IMR-90 (cell line): ENCODE results near the gene DET1. TPM values are rescaled to one million over a fixed set of nuclear protein-coding genes. Genes with fewer than 3 reads are reported as not detected.
"Not testable (repeated sequence)": the region's sequence is repeated elsewhere in the genome, so short reads cannot be mapped to it uniquely, and the experiment has no call there.

Experiments used
- ATAC-seq: fragments of 200-7000 bp; cut with Tn5 transposase; 2 replicates; pipeline ENCODE4 v1.9.1; 2020; ENCODE audit warnings: low read depth, mild to moderate bottlenecking, moderate library complexity
- BruUV-seq: library from RNA; stranded (reverse); fragments of 400-500 nt; replicated peaks from 2 replicates; lab custom pipeline; 2021; lab: Mats Ljungman, UMichigan
- CTCF ChIA-PET: fragments of 300-600 bp; formaldehyde crosslinking; extraction: SDS; loops from one replicate; lab custom pipeline; 2021; ENCODE audit warnings: antibody characterized with exemption; lab: Yijun Ruan, JAX
- POLR2A ChIA-PET: fragments of 300-600 bp; sonication (Branson Sonifier 250); formaldehyde crosslinking; loops from one replicate; lab custom pipeline; 2022; ENCODE audit warnings: antibody characterized with exemption; ENCODE audit not compliant: unreplicated experiment; lab: Charles Lee
- DNase-seq: peaks from one replicate; pipeline ENCODE4 v3.0.0; 2013
- H2AFZ ChIP-seq: replicated peaks from 2 replicates; pipeline ENCODE3; 2013; ENCODE audit warnings: low read length, mild to moderate bottlenecking; ENCODE audit not compliant: poor library complexity
- H2AK5ac ChIP-seq: 2 replicates; pipeline ENCODE4 v1.6.1; 2013; ENCODE audit warnings: low read depth, low read length, inconsistent platforms
- H2AK9ac ChIP-seq: replicated peaks from 2 replicates; pipeline ENCODE3; 2013; ENCODE audit warnings: mild to moderate bottlenecking, low read depth, low read length, moderate library complexity; ENCODE audit not compliant: poor library complexity
- H2BK120ac ChIP-seq: 2 replicates; pipeline ENCODE4 v1.6.1; 2013; ENCODE audit warnings: low read depth, low read length, inconsistent platforms
- H2BK15ac ChIP-seq: 3 replicates; pipeline ENCODE4 v1.6.1; 2013; ENCODE audit warnings: low read depth, low read length, inconsistent platforms
- H2BK20ac ChIP-seq: 2 replicates; pipeline ENCODE4 v1.6.1; 2013; ENCODE audit warnings: low read depth, mild to moderate bottlenecking, inconsistent platforms, low read length, moderate library complexity
- H2BK5ac ChIP-seq: 2 replicates; pipeline ENCODE4 v1.6.1; 2013; ENCODE audit warnings: mild to moderate bottlenecking, low read depth, low read length, inconsistent platforms; ENCODE audit not compliant: poor library complexity, severe bottlenecking
- H3K14ac ChIP-seq: replicated peaks from 2 replicates; pipeline ENCODE4 v1.6.1; 2013; ENCODE audit warnings: low read depth, low read length, inconsistent platforms
- H3K18ac ChIP-seq: 2 replicates; pipeline ENCODE4 v1.6.1; 2013; ENCODE audit warnings: low read depth, low read length, control low read depth
- H3K23ac ChIP-seq: 2 replicates; pipeline ENCODE4 v1.6.1; 2013; ENCODE audit warnings: low read depth, low read length, inconsistent platforms
- H3K27ac ChIP-seq: 2 replicates; pipeline ENCODE4 v1.5.1; 2013; ENCODE audit warnings: mild to moderate bottlenecking, control low read depth, low read length; ENCODE audit not compliant: insufficient read depth
- H3K27me3 ChIP-seq: 2 replicates; pipeline ENCODE4 v1.6.1; 2013; ENCODE audit warnings: low read length; ENCODE audit not compliant: control insufficient read depth, insufficient read depth
- H3K36me3 ChIP-seq: 2 replicates; pipeline ENCODE4 v1.6.1; 2013; ENCODE audit warnings: low read length, mixed read lengths; ENCODE audit not compliant: control insufficient read depth, insufficient read depth
- H3K4ac ChIP-seq: 2 replicates; pipeline ENCODE4 v1.6.1; 2013; ENCODE audit warnings: low read depth, low read length, inconsistent platforms
- H3K4me1 ChIP-seq: 2 replicates; pipeline ENCODE4 v1.6.1; 2013; ENCODE audit warnings: low read length, mixed read lengths; ENCODE audit not compliant: control insufficient read depth, insufficient read depth
- H3K4me2 ChIP-seq: 2 replicates; pipeline ENCODE4 v1.6.1; 2013; ENCODE audit warnings: low read depth, mild to moderate bottlenecking, control low read depth, low read length, moderate library complexity
- H3K4me3 ChIP-seq: 2 replicates; pipeline ENCODE4 v1.5.1; 2013; ENCODE audit warnings: low read depth, mild to moderate bottlenecking, control low read depth, low read length, moderate library complexity; ENCODE audit not compliant: insufficient read depth
- H3K56ac ChIP-seq: 2 replicates; pipeline ENCODE4 v1.6.1; 2013; ENCODE audit warnings: low read length, inconsistent platforms; ENCODE audit not compliant: insufficient read depth; ENCODE audit errors: extremely low read depth
- H3K79me1 ChIP-seq, 2 experiments: 2 replicates each; pipeline ENCODE4 v1.6.1; 2013; ENCODE audit warnings: low read length in 2 of 2, inconsistent platforms in 1 of 2, low read depth in 1 of 2
- H3K9ac ChIP-seq: 2 replicates; pipeline ENCODE4 v1.6.1; 2013; ENCODE audit warnings: low read depth, low read length, control low read depth
- H3K9me1 ChIP-seq: 2 replicates; pipeline ENCODE4 v1.6.1; 2013; ENCODE audit warnings: low read length, inconsistent platforms; ENCODE audit not compliant: insufficient read depth
- H3K9me3 ChIP-seq: 2 replicates; pipeline ENCODE4 v1.6.1; 2013; ENCODE audit warnings: low read length; ENCODE audit not compliant: control insufficient read depth, insufficient read depth
- H4K20me1 ChIP-seq: 2 replicates; pipeline ENCODE4 v1.6.1; 2013; ENCODE audit warnings: low read length, inconsistent platforms; ENCODE audit not compliant: insufficient read depth
- H4K5ac ChIP-seq: 2 replicates; pipeline ENCODE4 v1.6.1; 2013; ENCODE audit warnings: mild to moderate bottlenecking, low read depth, low read length, control low read depth
- H4K8ac ChIP-seq, 2 experiments: 2 replicates each; pipeline ENCODE4 v1.6.1; 2013; ENCODE audit warnings: low read depth in 2 of 2, low read length in 2 of 2, control low read depth in 1 of 2, inconsistent platforms in 1 of 2
- H4K91ac ChIP-seq: 2 replicates; pipeline ENCODE4 v1.6.1; 2013; ENCODE audit warnings: low read depth, low read length, inconsistent platforms; ENCODE audit not compliant: insufficient read depth
- BHLHE40 ChIP-seq: fragments of 150-350 bp; IDR thresholded peaks from 2 replicates; pipeline ENCODE4 v1.6.1; 2016; ENCODE audit warnings: mild to moderate bottlenecking, low read depth, low read length
- MXI1 ChIP-seq: IDR thresholded peaks from 2 replicates; pipeline ENCODE4 v1.6.1; 2012; ENCODE audit warnings: low read depth, mild to moderate bottlenecking, low read length, moderate library complexity, borderline replicate concordance
- NFE2L2 ChIP-seq: fragments of 150-350 bp; IDR thresholded peaks from 2 replicates; pipeline ENCODE4 v1.6.1; 2016; ENCODE audit warnings: low read depth, mild to moderate bottlenecking, low read length
- WGBS, 2 experiments: methylation state at CpG; one replicate each; pipeline versions ENCODE4 v1.1.5 to v1.1.7; 2013; ENCODE audit warnings: missing lambda C conversion rate in 2 of 2; ENCODE audit not compliant: insufficient read length in 1 of 2; ENCODE audit errors: extremely low coverage in 2 of 2; 5-methylcytosine and 5-hydroxymethylcytosine counted together
- dilution Hi-C: fragments of 300-500 bp; cut with HindIII; formaldehyde crosslinking; loops from one replicate; pipeline ENCODE4 v1.14.3; 2018; ENCODE audit warnings: low sequenced_read_pairs; ENCODE audit not compliant: unreplicated experiment
- in situ Hi-C: fragments of 300-500 bp; cut with MboI; formaldehyde crosslinking; loops from 3 replicates; pipeline ENCODE4 v1.14.3; 2019; ENCODE audit warnings: low sequenced_read_pairs, inconsistent platforms, mixed read lengths
- intact Hi-C: fragments of 100-400 bp; cut with micrococcal nuclease; formaldehyde crosslinking; loops from 2 replicates; pipeline ENCODE4 v1.10.0; 2022
- polyA plus RNA-seq, 3 experiments: library from polyadenylated mRNA; depleted of rRNA; stranded (reverse); fragments of >200 nt; gene quantifications; 2 replicates each; pipeline ENCODE4 v1.2.3, GENCODE V29; 2012; ENCODE audit warnings: low replicate concordance in 1 of 3
- total RNA-seq: library from RNA; depleted of rRNA; stranded (reverse); fragments of >200 nt; gene quantifications from 2 replicates; pipeline ENCODE4 v1.2.3, GENCODE V29; 2012
- TF ChIP-seq, protein P1 (sequence below): fragments of 150-350 bp; IDR thresholded peaks from 2 replicates; pipeline ENCODE4 v1.6.1; 2017; ENCODE audit warnings: mild to moderate bottlenecking, antibody characterized with exemption, low read length, low read depth

DET1 gene
- total and polyA plus RNA-seq, 2 of the 4 experiments (the other 2 are of a cell fraction), result 5.6 to 9.1 TPM

GRCh38 chr15:88525418-88525817 lies 21.1 kb downstream of the DET1 start:
- intact Hi-C loops (no loop called here), dilution Hi-C loops (no loop called here), in situ Hi-C loops (no loop called here)
- Histone ChIP-seq H3K14ac (no peak overlapping the region), H3K4me2 (no peak overlapping the region), H3K9ac (no peak overlapping the region), H2BK20ac (no peak overlapping the region), H3K27me3 (no peaks in the 10 kb centered on the region), H3K18ac (no peak overlapping the region), H2BK15ac (no peak overlapping the region), H3K4me1 (no peaks in the 10 kb centered on the region), H3K27ac (no peak overlapping the region), H3K56ac (no peak overlapping the region), H2BK5ac (no peak overlapping the region), H3K79me1 (0 out of 4 replicates have a peak, but pooled peaks cover 0 to 3% of the 10 kb centered on the region in 2 experiments), H3K36me3 (peaks cover 9% of the 10 kb centered on the region), H2AK5ac (no peak overlapping the region), H2AK9ac (no peak overlapping the region), H4K8ac (no peak overlapping the region), H2BK120ac (no peak overlapping the region), H4K20me1 (no peaks in the 10 kb centered on the region), H3K4ac (no peak overlapping the region), H3K9me3 (no peaks in the 10 kb centered on the region), H4K5ac (no peak overlapping the region), H2AFZ (no peak overlapping the region), H4K91ac (no peak overlapping the region), H3K9me1 (no peaks in the 10 kb centered on the region), H3K23ac (no peak overlapping the region), H3K4me3 (no peak overlapping the region)
- no peak for DNase-seq
- BruUV-seq, result no TSS peak
- POLR2A ChIA-PET, result interaction anchor here (0.7 kb wide), 1 partner anchor 10 kb away, joined by 3 read pairs; no protein-coding TSS in a partner anchor
- TF ChIP-seq BHLHE40 (no peak), NFE2L2 (no peak), MXI1 (no peak)
- TF ChIP-seq, protein P1, sequence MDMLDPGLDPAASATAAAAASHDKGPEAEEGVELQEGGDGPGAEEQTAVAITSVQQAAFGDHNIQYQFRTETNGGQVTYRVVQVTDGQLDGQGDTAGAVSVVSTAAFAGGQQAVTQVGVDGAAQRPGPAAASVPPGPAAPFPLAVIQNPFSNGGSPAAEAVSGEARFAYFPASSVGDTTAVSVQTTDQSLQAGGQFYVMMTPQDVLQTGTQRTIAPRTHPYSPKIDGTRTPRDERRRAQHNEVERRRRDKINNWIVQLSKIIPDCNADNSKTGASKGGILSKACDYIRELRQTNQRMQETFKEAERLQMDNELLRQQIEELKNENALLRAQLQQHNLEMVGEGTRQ, result no peak
- ATAC-seq, result no peak
- CTCF ChIA-PET, result no interaction called here

DNA sequence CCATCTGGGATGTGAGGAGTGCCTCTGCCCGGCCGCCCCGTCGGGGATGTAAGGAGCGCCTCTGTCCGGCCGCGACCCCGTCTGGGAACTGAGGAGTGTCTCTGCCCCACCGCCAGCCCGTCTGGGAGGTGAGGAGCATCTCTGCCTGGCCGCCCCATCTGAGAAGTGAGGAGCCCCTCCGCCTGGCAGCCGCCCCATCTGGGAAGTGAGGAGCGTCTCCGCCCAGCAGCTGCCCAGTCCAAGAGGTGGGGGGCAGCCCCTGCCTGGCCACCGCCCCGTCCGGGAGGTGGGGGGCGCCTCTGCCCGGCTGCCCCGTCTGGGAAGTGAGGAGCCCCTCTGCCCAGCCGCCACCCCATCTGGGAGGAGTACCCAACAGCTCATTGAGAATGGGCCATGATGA lies 22.4 kb downstream of the DET1 start:
- H3K23ac ChIP-seq, H3K4me1 ChIP-seq, H2BK120ac ChIP-seq, dilution Hi-C loops, H3K14ac ChIP-seq, H3K27ac ChIP-seq, H4K8ac ChIP-seq, H2BK15ac ChIP-seq, H3K27me3 ChIP-seq, CTCF ChIA-PET, in situ Hi-C loops, intact Hi-C loops, H2BK20ac ChIP-seq, DNase-seq, H4K5ac ChIP-seq, H2AFZ ChIP-seq, H2AK5ac ChIP-seq, H2BK5ac ChIP-seq, H4K20me1 ChIP-seq, H3K4ac ChIP-seq, H4K91ac ChIP-seq, H3K56ac ChIP-seq, H3K9me3 ChIP-seq, H3K18ac ChIP-seq, H3K9me1 ChIP-seq, ATAC-seq, H3K4me3 ChIP-seq, H3K36me3 ChIP-seq, H3K4me2 ChIP-seq, POLR2A ChIA-PET, H2AK9ac ChIP-seq, BruUV-seq, H3K9ac ChIP-seq, H3K79me1 ChIP-seq: not testable (repeated sequence)
- WGBS, 2 experiments, result 100% methylated on average over 6 of the region's 23 CpGs; no CpG with 5 or more reads in 1 of the 2 experiments
